Neural progenitor cell (in vitro differentiated cells): ENCODE measurements around the gene PRKCB.

Experiments
- CTCF ChIP-seq: fragments of 200-600 bp; sonication (generic); IDR thresholded peaks from 2 replicates; pipeline ENCODE4 v1.5.1; 2017; ENCODE audit warnings: antibody characterized with exemption, mild to moderate bottlenecking
- EZH2 ChIP-seq: fragments of 200-600 bp; sonication (generic); IDR thresholded peaks from 2 replicates; pipeline ENCODE4 v1.6.1; 2017; ENCODE audit warnings: antibody characterized with exemption, mild to moderate bottlenecking, moderate library complexity
- EZH2phosphoT487 ChIP-seq: fragments of 200-600 bp; sonication (generic); IDR thresholded peaks from 2 replicates; pipeline ENCODE4 v1.6.1; 2017; ENCODE audit warnings: antibody characterized with exemption

GRCh38 chr16:23979982-23980381 is 144.2 kb downstream of the PRKCB start:
- TF ChIP-seq CTCF (no peak), EZH2phosphoT487 (no peak), EZH2 (no peak)
